ENCODE results near the gene LCK.

- TF ChIP-seq CTCF (IDR thresholded peaks at IDR 0.05) (no peak), POLR2A (IDR thresholded peaks at IDR 0.05) (no peak)
Measured at GRCh38 chr1:32289256-32289655, 38.2 kb downstream of the LCK start.
